Measurements from ENCODE around the gene DMPK. TPM values are rescaled to one million over a fixed set of nuclear protein-coding genes. Genes with fewer than 3 reads are reported as not detected.
"Not testable (repeated sequence)": the region's sequence is repeated elsewhere in the genome, so short reads cannot be mapped to it uniquely, and the experiment has no call there.

Gene DMPK
- total RNA-seq, 5 donors from 2014 or later (not counting 1 experiment from before 2014, with no cell fraction given) = 31.4 to 46.4 (median 36.9) TPM

DNA sequence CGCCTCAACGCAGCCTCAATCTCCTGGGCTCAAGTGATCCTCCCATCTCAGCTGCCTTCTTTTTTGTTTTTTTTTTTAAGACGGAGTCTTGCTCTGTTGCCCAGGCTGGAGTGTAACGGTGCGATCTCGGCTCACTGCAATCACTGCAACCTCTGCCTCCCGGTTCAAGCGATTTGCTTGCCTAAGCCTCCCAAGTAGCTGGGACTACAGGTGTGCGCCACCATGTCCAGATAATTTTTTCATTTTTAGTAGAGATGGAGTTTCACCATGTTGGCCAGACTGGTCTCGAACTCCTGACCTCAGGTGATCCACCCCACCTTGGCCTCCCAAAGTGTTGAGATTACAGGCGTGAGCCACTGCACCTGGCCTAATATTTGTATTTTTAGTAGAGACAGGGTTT is 62.2 kb downstream of the DMPK start:
- H3K4me3 ChIP-seq (ENCODE audit: control insufficient read depth in 1 of 2, extremely low read depth in 1 of 2, low read length in 1 of 2); H3K4me3 Mint-ChIP-seq; H3K9me3 Mint-ChIP-seq; H3K27me3 ChIP-seq (replicated peaks in 1 of 2; ENCODE audit: control insufficient read depth in 2 of 2, extremely low read depth in 1 of 2, insufficient read depth in 2 of 2, low read length in 1 of 2); POLR2A ChIA-PET; H3K27ac Mint-ChIP-seq; DNase-seq; H3K27me3 Mint-ChIP-seq; ATAC-seq (replicated peaks in 1 of 4); H3K9me3 ChIP-seq; H3K27ac ChIP-seq (ENCODE audit: low read length): not testable (repeated sequence)
- peaks cover 15% of the 10 kb centered on the region for H3K36me3 Mint-ChIP-seq
- H3K4me1 Mint-ChIP-seq = peaks cover 43 to 45% (median 43%) of the 10 kb centered on the region in 3 donors
- peaks cover 0 to 22% of the 10 kb centered on the region in 2 donors for H3K36me3 ChIP-seq (ENCODE audit: control insufficient read depth in 2 of 2, extremely low read depth in 1 of 2, insufficient read depth in 1 of 2, low read length in 1 of 2)
- WGBS (ENCODE audit: insufficient coverage) = 97% methylated on average over 7 of the region's 11 CpGs
- CTCF ChIA-PET = interaction anchor here in 1 of 2 donors (0.6 kb wide), 1 partner anchor 9 kb away, joined by 5 read pairs; no protein-coding TSS in a partner anchor
- peaks cover 13 to 31% of the 10 kb centered on the region in 2 experiments for H3K4me1 ChIP-seq (ENCODE audit: control insufficient read depth in 1 of 2, extremely low read depth in 1 of 2, insufficient read depth in 2 of 2, low read length in 2 of 2)

Other genes starting within 250 kb of the DMPK start
- 10 to 100 TPM in 2 of 5 donors, 1 to 10 TPM in 3; 7.9 to 11.4 (median 9.6) TPM for gene OPA3, start 197.7 kb downstream of the DMPK start, total RNA-seq
- under 1 TPM in 1 of 5 donors, not detected in 4; 0.20 TPM for gene GPR4, start 180.3 kb downstream of the DMPK start, total RNA-seq
- gene EML2, start 143.1 kb downstream of the DMPK start, total RNA-seq = 10 to 100 TPM; 63.7 to 90.5 (median 74.1) TPM
- 10 to 100 TPM in 1 of 5 donors, 1 to 10 TPM in 4; 6.9 to 10.8 (median 7.1) TPM for gene GIPR, start 114.3 kb downstream of the DMPK start, total RNA-seq
- gene SNRPD2, start 90.5 kb downstream of the DMPK start, total RNA-seq = 100 to 1,000 TPM; 375 to 450 (median 395) TPM
- gene QPCTL, start 89.8 kb downstream of the DMPK start, total RNA-seq = 10 to 100 TPM in 3 of 5 donors, 1 to 10 TPM in 2; 5.4 to 13.7 (median 10.3) TPM
- 10 to 100 TPM; 27.9 to 48.3 (median 38.0) TPM for gene FBXO46, start 51.6 kb downstream of the DMPK start, total RNA-seq
- not detected for gene MEIOSIN, start 49.1 kb downstream of the DMPK start, total RNA-seq
- gene SIX5, start 13.2 kb downstream of the DMPK start, total RNA-seq = 1 to 10 TPM in 3 of 5 donors, under 1 TPM in 2; 0.89 to 2.1 (median 1.3) TPM
- 10 to 100 TPM; 28.4 to 53.3 (median 44.6) TPM for gene DMWD, start 10.4 kb upstream of the DMPK start, total RNA-seq
- gene RSPH6A, start 32.8 kb upstream of the DMPK start, total RNA-seq = under 1 TPM; 0.20 to 0.47 (median 0.38) TPM
- 100 to 1,000 TPM in 1 of 5 donors, 10 to 100 TPM in 4; 89.7 to 102 (median 94.7) TPM for gene SYMPK, start 80.7 kb upstream of the DMPK start, total RNA-seq
- gene FOXA3, start 81.8 kb upstream of the DMPK start, total RNA-seq = under 1 TPM in 1 of 5 donors, not detected in 4; 0.16 TPM
- gene IRF2BP1, start 103.7 kb upstream of the DMPK start, total RNA-seq = 10 to 100 TPM; 22.7 to 42.3 (median 38.0) TPM
- 10 to 100 TPM in 3 of 5 donors, 1 to 10 TPM in 2; 7.3 to 17.5 (median 16.9) TPM for gene MYPOP, start 120.1 kb upstream of the DMPK start, total RNA-seq
- gene NANOS2, start 132.3 kb upstream of the DMPK start, total RNA-seq = not detected
- gene NOVA2, start 191.4 kb upstream of the DMPK start, total RNA-seq = under 1 TPM in 1 of 5 donors, not detected in 4; 0.03 TPM
- gene CCDC61, start 213.0 kb upstream of the DMPK start, total RNA-seq = 10 to 100 TPM; 18.3 to 42.9 (median 39.4) TPM
- not detected for gene PGLYRP1, start 240.6 kb upstream of the DMPK start, total RNA-seq

Measured in T-cell (primary cell).